GM12892 (cell line): ENCODE results near the gene CDH3.

ENCODE experiments used
- POLR2A ChIP-seq: IDR thresholded peaks from 2 replicates; pipeline ENCODE4 v1.6.1; 2011; ENCODE audit warnings: low read depth, low read length, control low read depth
- POLR2AphosphoS5 ChIP-seq: IDR thresholded peaks from 2 replicates; pipeline ENCODE4 v1.6.1; 2011; ENCODE audit warnings: low read depth, low read length, control low read depth

- TF ChIP-seq POLR2A (no peak), POLR2AphosphoS5 (no peak)
Measured at GRCh38 chr16:68689921-68690320, 44.8 kb downstream of the CDH3 start.
